ENCODE measurements around the gene PRKN.

DNA sequence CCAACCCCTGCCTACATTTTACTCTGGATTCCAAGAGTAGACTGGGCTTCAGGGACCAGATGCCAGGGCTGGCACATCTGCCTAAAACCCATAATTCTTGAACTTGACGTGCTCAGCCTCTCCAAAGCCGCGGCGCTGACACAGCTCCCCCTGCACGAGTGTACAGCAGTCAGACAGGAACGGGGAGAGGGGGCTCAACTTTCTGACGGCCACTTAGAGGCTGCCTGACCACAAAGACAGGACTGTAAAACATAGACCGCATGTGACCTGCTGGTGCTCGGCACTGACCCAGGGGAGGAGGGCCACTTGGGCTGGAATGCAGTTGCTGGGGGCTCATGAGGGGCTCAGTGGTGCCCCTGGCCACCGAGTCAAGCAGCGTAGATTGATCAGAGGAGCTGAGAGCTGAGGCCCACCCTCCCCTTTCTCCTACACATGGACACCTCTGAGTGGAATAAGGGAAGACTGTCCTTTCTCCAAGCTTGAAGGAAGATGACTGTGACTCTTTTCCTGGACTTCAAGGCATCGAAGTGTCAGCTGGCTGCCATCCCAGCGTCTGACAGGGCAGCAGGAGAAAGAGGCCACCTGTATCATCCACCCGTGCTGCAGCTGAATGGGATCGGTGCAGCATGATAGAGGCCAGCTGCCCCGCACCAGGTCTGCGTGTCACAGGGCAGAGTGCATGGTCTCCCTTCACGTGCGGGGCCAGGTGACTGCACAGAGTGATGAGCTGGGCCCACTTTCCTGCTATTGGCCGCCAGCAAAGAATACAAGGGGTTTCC lies 1282.4 kb downstream of the PRKN start:
- TF ChIP-seq POLR2A (IDR thresholded peaks at IDR 0.05), result no peak
- TF ChIP-seq, protein P1, sequence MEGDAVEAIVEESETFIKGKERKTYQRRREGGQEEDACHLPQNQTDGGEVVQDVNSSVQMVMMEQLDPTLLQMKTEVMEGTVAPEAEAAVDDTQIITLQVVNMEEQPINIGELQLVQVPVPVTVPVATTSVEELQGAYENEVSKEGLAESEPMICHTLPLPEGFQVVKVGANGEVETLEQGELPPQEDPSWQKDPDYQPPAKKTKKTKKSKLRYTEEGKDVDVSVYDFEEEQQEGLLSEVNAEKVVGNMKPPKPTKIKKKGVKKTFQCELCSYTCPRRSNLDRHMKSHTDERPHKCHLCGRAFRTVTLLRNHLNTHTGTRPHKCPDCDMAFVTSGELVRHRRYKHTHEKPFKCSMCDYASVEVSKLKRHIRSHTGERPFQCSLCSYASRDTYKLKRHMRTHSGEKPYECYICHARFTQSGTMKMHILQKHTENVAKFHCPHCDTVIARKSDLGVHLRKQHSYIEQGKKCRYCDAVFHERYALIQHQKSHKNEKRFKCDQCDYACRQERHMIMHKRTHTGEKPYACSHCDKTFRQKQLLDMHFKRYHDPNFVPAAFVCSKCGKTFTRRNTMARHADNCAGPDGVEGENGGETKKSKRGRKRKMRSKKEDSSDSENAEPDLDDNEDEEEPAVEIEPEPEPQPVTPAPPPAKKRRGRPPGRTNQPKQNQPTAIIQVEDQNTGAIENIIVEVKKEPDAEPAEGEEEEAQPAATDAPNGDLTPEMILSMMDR (IDR thresholded peaks at IDR 0.05 in 8 of 11, conservative IDR thresholded peaks at IDR 0.05 in 3 of 11), result no peak
- no peak for TF ChIP-seq POLR2AphosphoS5 (IDR thresholded peaks at IDR 0.05)
